Activated CD8-positive, alpha-beta memory T cell treated with anti-CD3 and anti-CD28 coated beads for 4 hours (primary cell): Measurements from ENCODE around the gene NDUFA7.
"Not testable (repeated sequence)": the region's sequence is repeated elsewhere in the genome, so short reads cannot be mapped to it uniquely, and the experiment has no call there.

Experiments used
- DNase-seq, 2 donors: peaks; one replicate each; pipeline ENCODE4 v3.0.0-alpha.2; 2020; ENCODE audit warnings: low read depth in 2 of 2

The NDUFA7 gene

GRCh38 chr19:8342316-8342683 is 21.1 kb upstream of the NDUFA7 start:
- no peak for DNase-seq

- DNase-seq = not testable (repeated sequence)
Observed at GRCh38 chr19:8341504-8341903, 20.3 kb upstream of the NDUFA7 start.

GRCh38 chr19:8340341-8341096 is 19.3 kb upstream of the NDUFA7 start:
- no peak for DNase-seq

GRCh38 chr19:8338835-8339234 is 17.7 kb upstream of the NDUFA7 start:
- no peak for DNase-seq

- no peak for DNase-seq
Observed at GRCh38 chr19:8337728-8338127, 16.6 kb upstream of the NDUFA7 start.

GRCh38 chr19:8336660-8337059 is 15.5 kb upstream of the NDUFA7 start:
- no peak for DNase-seq

GRCh38 chr19:8336072-8336569 is 14.9 kb upstream of the NDUFA7 start:
- DNase-seq = no peak

GRCh38 chr19:8335343-8336071 is 14.3 kb upstream of the NDUFA7 start:
- no peak for DNase-seq

GRCh38 chr19:8334458-8335342 is 13.5 kb upstream of the NDUFA7 start:
- DNase-seq = no peak

- no peak for DNase-seq
Observed at GRCh38 chr19:8333767-8334457, 12.7 kb upstream of the NDUFA7 start.

- DNase-seq = no peak
Observed at GRCh38 chr19:8332976-8333766, 12.0 kb upstream of the NDUFA7 start.

GRCh38 chr19:8331263-8331845 is 10.2 kb upstream of the NDUFA7 start:
- DNase-seq = no peak

GRCh38 chr19:8329996-8330395 is 8.8 kb upstream of the NDUFA7 start:
- DNase-seq = no peak

- no peak for DNase-seq
Observed at GRCh38 chr19:8325454-8325853, 4.3 kb upstream of the NDUFA7 start.

GRCh38 chr19:8324186-8325050 is 3.2 kb upstream of the NDUFA7 start:
- no peak for DNase-seq

GRCh38 chr19:8323781-8324185 is 2.6 kb upstream of the NDUFA7 start:
- DNase-seq = no peak

- no peak for DNase-seq
Observed at GRCh38 chr19:8322638-8322997, 1.4 kb upstream of the NDUFA7 start.

- no peak for DNase-seq
Observed at GRCh38 chr19:8321986-8322637, 937 bp upstream of the NDUFA7 start.

GRCh38 chr19:8320564-8321066 is 560 bp downstream of the NDUFA7 start:
- DNase-seq = no peak
